Mesendoderm (in vitro differentiated cells): ENCODE measurements around the gene ANKS1A.
"Not testable (repeated sequence)": the region's sequence is repeated elsewhere in the genome, so short reads cannot be mapped to it uniquely, and the experiment has no call there.

Experiments used
- DNase-seq: peaks from one replicate; pipeline ENCODE4 v3.0.0; 2013
- H2AK5ac ChIP-seq: 2 replicates; pipeline ENCODE4 v1.6.1; 2013; ENCODE audit warnings: low read length, inconsistent platforms
- H2BK120ac ChIP-seq: 2 replicates; pipeline ENCODE4 v1.6.1; 2013; ENCODE audit warnings: low read depth, mild to moderate bottlenecking, low read length, moderate library complexity, mixed read lengths
- H2BK15ac ChIP-seq: replicated peaks from 2 replicates; pipeline ENCODE4 v1.6.1; 2013; ENCODE audit warnings: low read depth, mild to moderate bottlenecking, moderate library complexity
- H2BK5ac ChIP-seq: 2 replicates; pipeline ENCODE4 v1.6.1; 2013; ENCODE audit warnings: low read length, inconsistent platforms
- H3K18ac ChIP-seq: 2 replicates; pipeline ENCODE4 v1.6.1; 2013; ENCODE audit warnings: mild to moderate bottlenecking, low read length, mixed read lengths
- H3K23ac ChIP-seq: one replicate; pipeline ENCODE4 v1.6.1; 2013; ENCODE audit warnings: low read length
- H3K27ac ChIP-seq: 2 replicates; pipeline ENCODE4 v1.5.1; 2013; ENCODE audit warnings: low read depth, mild to moderate bottlenecking, inconsistent platforms, low read length, moderate library complexity
- H3K27me3 ChIP-seq: 2 replicates; pipeline ENCODE4 v1.6.1; 2013; ENCODE audit warnings: low read length, control low read depth, mild to moderate bottlenecking, inconsistent platforms; ENCODE audit not compliant: insufficient read depth, poor library complexity
- H3K36me3 ChIP-seq: 2 replicates; pipeline ENCODE4 v1.6.1; 2013; ENCODE audit warnings: low read length, inconsistent platforms; ENCODE audit not compliant: control insufficient read depth, insufficient read depth
- H3K4ac ChIP-seq: one replicate; pipeline ENCODE4 v1.6.1; 2013; ENCODE audit warnings: low read depth, mild to moderate bottlenecking, low read length, moderate library complexity
- H3K4me1 ChIP-seq: 2 replicates; pipeline ENCODE4 v1.6.1; 2013; ENCODE audit warnings: low read depth, low read length, inconsistent platforms; ENCODE audit not compliant: control insufficient read depth
- H3K4me2 ChIP-seq: 2 replicates; pipeline ENCODE4 v1.6.1; 2013; ENCODE audit warnings: low read length
- H3K4me3 ChIP-seq: 2 replicates; pipeline ENCODE4 v1.5.1; 2013; ENCODE audit warnings: mild to moderate bottlenecking, low read length
- H3K56ac ChIP-seq: one replicate; pipeline ENCODE4 v1.6.1; 2013; ENCODE audit warnings: low read length
- H3K79me1 ChIP-seq: 2 replicates; pipeline ENCODE4 v1.6.1; 2013; ENCODE audit warnings: low read length, inconsistent platforms
- H3K79me2 ChIP-seq: 2 replicates; pipeline ENCODE4 v1.6.1; 2013; ENCODE audit warnings: mild to moderate bottlenecking, low read length; ENCODE audit not compliant: control insufficient read depth, insufficient read depth
- H3K9ac ChIP-seq: 2 replicates; pipeline ENCODE4 v1.6.1; 2013; ENCODE audit warnings: low read length, inconsistent platforms
- H4K5ac ChIP-seq: one replicate; pipeline ENCODE4 v1.6.1; 2013; ENCODE audit warnings: low read length
- H4K8ac ChIP-seq: one replicate; pipeline ENCODE4 v1.6.1; 2013; ENCODE audit warnings: low read depth, mild to moderate bottlenecking, control low read depth, low read length, moderate library complexity
- WGBS: extraction: QIAGEN DNeasy Blood & Tissue Kit; methylation state at CpG from one replicate; pipeline ENCODE4 v1.1.7; 2013; ENCODE audit warnings: low lambda C conversion rate, missing lambda C conversion rate; ENCODE audit not compliant: insufficient coverage; ENCODE audit errors: extremely low coverage; 5-methylcytosine and 5-hydroxymethylcytosine counted together

ANKS1A gene

GRCh38 chr6:35107208-35107607, 218.2 kb downstream of the ANKS1A start:
- not testable (repeated sequence) for H3K4ac ChIP-seq, H4K5ac ChIP-seq, H3K79me1 ChIP-seq, H3K4me3 ChIP-seq, H2BK5ac ChIP-seq, H3K79me2 ChIP-seq, H3K56ac ChIP-seq, H3K23ac ChIP-seq, H3K18ac ChIP-seq, H4K8ac ChIP-seq, H3K27me3 ChIP-seq, H3K27ac ChIP-seq, H2BK15ac ChIP-seq, DNase-seq, H2AK5ac ChIP-seq, H3K9ac ChIP-seq, H2BK120ac ChIP-seq, H3K4me1 ChIP-seq, H3K4me2 ChIP-seq, H3K36me3 ChIP-seq
- no CpG with 5 or more reads among the region's 8 CpGs for WGBS

- H3K4me1 ChIP-seq, H4K5ac ChIP-seq, H2AK5ac ChIP-seq, H2BK15ac ChIP-seq, H3K27me3 ChIP-seq, H3K27ac ChIP-seq, H4K8ac ChIP-seq, H3K36me3 ChIP-seq, H3K23ac ChIP-seq, H3K79me2 ChIP-seq, H3K79me1 ChIP-seq, H3K18ac ChIP-seq, H2BK5ac ChIP-seq, DNase-seq, H3K4ac ChIP-seq, H2BK120ac ChIP-seq, H3K56ac ChIP-seq, H3K4me3 ChIP-seq, H3K4me2 ChIP-seq, H3K9ac ChIP-seq: not testable (repeated sequence)
- WGBS: no CpG with 5 or more reads among the region's 5 CpGs
These were observed 218.7 kb downstream of the ANKS1A start for GRCh38 chr6:35107761-35108160.

GRCh38 chr6:35108309-35108885, 219.3 kb downstream of the ANKS1A start:
- H2BK120ac ChIP-seq: no peak overlapping the region
- H3K4ac ChIP-seq: no peak overlapping the region
- no peak overlapping the region for H3K9ac ChIP-seq
- H3K79me1 ChIP-seq: no peaks in the 10 kb centered on the region
- H4K8ac ChIP-seq: no peak overlapping the region
- DNase-seq: no peak
- no peak overlapping the region for H3K23ac ChIP-seq
- no peak overlapping the region for H3K18ac ChIP-seq
- no peaks in the 10 kb centered on the region for H3K36me3 ChIP-seq
- H2BK15ac ChIP-seq: no peak overlapping the region
- H3K56ac ChIP-seq: no peak overlapping the region
- H2BK5ac ChIP-seq: no peak overlapping the region
- no peak overlapping the region for H2AK5ac ChIP-seq
- no peaks in the 10 kb centered on the region for H3K27me3 ChIP-seq
- no peak overlapping the region for H3K4me3 ChIP-seq
- no peaks in the 10 kb centered on the region for H3K4me1 ChIP-seq
- no CpG with 5 or more reads among the region's 2 CpGs for WGBS
- H3K4me2 ChIP-seq: no peak overlapping the region
- no peaks in the 10 kb centered on the region for H3K79me2 ChIP-seq
- no peak overlapping the region for H4K5ac ChIP-seq
- H3K27ac ChIP-seq: no peak overlapping the region

- Histone ChIP-seq H3K18ac (no peak overlapping the region), H3K56ac (no peak overlapping the region), H2BK5ac (no peak overlapping the region), H4K8ac (no peak overlapping the region), H3K27ac (no peak overlapping the region), H3K79me2 (no peaks in the 10 kb centered on the region), H3K36me3 (no peaks in the 10 kb centered on the region), H3K4me3 (no peak overlapping the region), H3K4me1 (no peaks in the 10 kb centered on the region), H2BK15ac (no peak overlapping the region), H3K27me3 (no peaks in the 10 kb centered on the region), H3K79me1 (no peaks in the 10 kb centered on the region), H3K4ac (no peak overlapping the region), H3K9ac (no peak overlapping the region), H2AK5ac (no peak overlapping the region), H3K23ac (no peak overlapping the region), H3K4me2 (no peak overlapping the region), H4K5ac (no peak overlapping the region), H2BK120ac (no peak overlapping the region)
- no peak for DNase-seq
- WGBS: no CpG with 5 or more reads among the region's 2 CpGs
These were observed 231.7 kb downstream of the ANKS1A start for GRCh38 chr6:35120746-35121145.

- no peak overlapping the region for H4K5ac ChIP-seq
These were observed 235.3 kb downstream of the ANKS1A start for GRCh38 chr6:35124356-35124755.

GRCh38 chr6:35128042-35128441, 239.0 kb downstream of the ANKS1A start:
- H3K27me3 ChIP-seq: no peaks in the 10 kb centered on the region
- no peak overlapping the region for H3K18ac ChIP-seq
- DNase-seq: no peak
- H3K9ac ChIP-seq: no peak overlapping the region
- H2BK15ac ChIP-seq: no peak overlapping the region
- H4K5ac ChIP-seq: no peak overlapping the region
- no peak overlapping the region for H3K56ac ChIP-seq
- H2BK120ac ChIP-seq: no peak overlapping the region
- no peaks in the 10 kb centered on the region for H3K4me1 ChIP-seq
- no peak overlapping the region for H3K27ac ChIP-seq
- no CpG with 5 or more reads among the region's 4 CpGs for WGBS
- H3K4ac ChIP-seq: no peak overlapping the region
- no peaks in the 10 kb centered on the region for H3K36me3 ChIP-seq
- H4K8ac ChIP-seq: no peak overlapping the region
- H3K4me3 ChIP-seq: no peak overlapping the region
- no peak overlapping the region for H2BK5ac ChIP-seq
- H3K79me1 ChIP-seq: no peaks in the 10 kb centered on the region
- H3K23ac ChIP-seq: no peak overlapping the region
- H2AK5ac ChIP-seq: no peak overlapping the region
- no peak overlapping the region for H3K4me2 ChIP-seq
- H3K79me2 ChIP-seq: no peaks in the 10 kb centered on the region

More at GRCh38 chr6:35124356-35124755, 235.3 kb downstream of the ANKS1A start:
- no peak overlapping the region for H3K4ac ChIP-seq
- H2AK5ac ChIP-seq: no peak overlapping the region
- H3K18ac ChIP-seq: no peak overlapping the region
- no peak overlapping the region for H3K56ac ChIP-seq
- H3K79me1 ChIP-seq: no peaks in the 10 kb centered on the region
- H3K4me3 ChIP-seq: no peak overlapping the region
- H3K23ac ChIP-seq: no peak overlapping the region
- H3K79me2 ChIP-seq: no peaks in the 10 kb centered on the region
- no peak for DNase-seq
- no peak overlapping the region for H3K4me2 ChIP-seq
- no peak overlapping the region for H3K27ac ChIP-seq
- no CpG with 5 or more reads among the region's 1 CpG for WGBS
- no peak overlapping the region for H3K9ac ChIP-seq
- H3K4me1 ChIP-seq: no peaks in the 10 kb centered on the region
- H3K36me3 ChIP-seq: no peaks in the 10 kb centered on the region
- no peak overlapping the region for H4K8ac ChIP-seq
- H2BK120ac ChIP-seq: no peak overlapping the region
- no peak overlapping the region for H2BK5ac ChIP-seq
- H2BK15ac ChIP-seq: no peak overlapping the region
- no peaks in the 10 kb centered on the region for H3K27me3 ChIP-seq
